Smooth muscle cell of the umbilical artery (primary cell): ENCODE data around the gene MARK1. TPM values are rescaled to one million over a fixed set of nuclear protein-coding genes. Genes with fewer than 3 reads are reported as not detected.

Experiments
- total RNA-seq: library from RNA; depleted of rRNA; stranded (reverse); fragments of >200 nt; gene quantifications from 2 replicates; pipeline ENCODE4 v1.2.3, GENCODE V29; 2014

Gene MARK1
- 0.59 and 3.5 TPM in 2 replicates for total RNA-seq

DNA sequence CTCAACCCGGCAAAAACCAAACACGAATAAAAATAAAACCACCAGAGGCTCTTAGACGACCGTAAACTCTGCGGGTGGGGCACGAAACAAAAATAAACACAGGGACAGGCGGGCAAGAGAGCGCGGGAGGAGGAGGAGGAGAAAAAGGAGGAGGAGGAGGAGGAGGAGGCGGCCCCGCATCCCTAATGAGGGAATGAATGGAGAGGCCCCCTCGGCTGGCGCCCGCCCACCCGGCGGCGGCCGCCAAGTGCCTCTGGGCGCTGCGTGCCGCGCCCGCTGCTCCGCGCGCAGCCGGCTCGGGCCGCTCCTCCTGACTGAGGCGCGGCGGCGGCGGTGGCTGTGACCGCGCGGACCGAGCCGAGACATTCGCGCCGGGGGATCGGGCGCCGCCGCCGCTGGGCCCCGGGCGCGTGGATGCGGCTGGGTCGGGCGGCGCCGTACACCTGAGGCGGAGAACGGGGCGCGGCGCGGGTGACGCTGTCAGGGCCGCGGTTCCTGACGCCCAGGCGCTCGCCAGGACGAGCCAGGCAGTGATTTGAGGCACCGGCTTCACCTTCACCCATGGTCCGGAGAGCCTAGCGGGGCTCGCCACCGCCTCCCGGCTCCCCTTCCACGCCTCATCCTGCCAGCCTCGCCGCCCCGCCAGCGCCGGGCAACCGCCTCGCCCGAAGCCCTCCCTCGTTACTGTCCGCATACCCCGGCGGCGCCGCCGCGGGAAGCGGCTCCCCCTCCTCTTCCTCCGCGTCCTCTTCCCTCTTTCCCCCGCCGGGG lies at the start of gene MARK1:
Gene MARK1 (plus strand): TSS at position 229 of the 771 bp plus-strand sequence. CDS start 687 bp downstream, outside the sequence.

DNA sequence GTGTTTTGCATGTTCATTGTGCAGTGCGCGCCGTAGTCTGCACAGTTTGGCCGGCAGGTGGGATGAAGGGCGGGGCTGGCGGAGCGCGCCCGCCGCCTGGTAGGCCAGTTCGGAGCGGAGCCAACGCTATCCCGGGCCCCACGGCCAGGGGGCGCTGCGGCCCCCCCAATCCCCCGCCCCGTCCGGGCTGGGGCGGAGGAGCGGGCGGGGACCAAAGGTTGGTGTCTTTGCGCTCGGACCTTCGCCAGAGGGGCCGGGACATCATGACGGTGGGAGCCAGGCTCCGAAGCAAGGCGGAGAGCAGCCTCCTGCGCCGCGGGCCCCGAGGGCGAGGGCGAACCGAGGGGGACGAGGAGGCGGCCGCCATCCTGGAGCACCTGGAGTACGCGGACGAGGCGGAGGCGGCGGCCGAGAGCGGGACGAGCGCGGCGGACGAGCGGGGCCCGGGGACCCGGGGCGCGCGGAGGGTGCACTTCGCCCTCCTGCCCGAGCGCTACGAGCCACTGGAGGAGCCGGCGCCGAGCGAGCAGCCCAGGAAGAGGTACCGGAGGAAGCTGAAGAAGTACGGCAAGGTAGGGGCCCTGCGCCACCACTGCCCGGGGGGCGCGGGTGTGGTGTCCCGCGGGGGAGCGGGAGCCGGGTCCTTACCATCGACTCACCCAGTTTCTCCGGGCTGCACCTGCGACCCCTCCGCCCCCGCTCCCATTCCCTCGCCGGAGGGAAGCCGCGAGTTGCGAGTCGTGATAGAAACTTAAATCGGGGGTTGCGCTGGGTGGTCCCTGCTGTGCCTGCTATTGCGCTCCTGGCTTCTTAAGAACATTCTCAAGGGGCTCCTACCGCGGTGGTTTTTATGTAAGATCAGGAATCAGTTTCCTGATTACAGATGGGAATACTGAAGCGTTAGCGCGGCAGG lies 162.5 kb downstream of the MARK1 start, which contains the start of gene C1orf115:
Gene C1orf115 (plus strand): TSS at position 224 of the 913 bp plus-strand sequence. CDS start 40 bp downstream, at position 264.

Other genes with a start within 250 kb of the MARK1 start
- 0.28 and 0.30 TPM in 2 replicates for gene C1orf115, start 162.2 kb downstream of the MARK1 start, total RNA-seq
- 1.4 and 1.5 TPM in 2 replicates for gene MTARC2, start 220.2 kb downstream of the MARK1 start, total RNA-seq